ENCODE data around the gene HSD17B1.
"Not testable (repeated sequence)": the region's sequence is repeated elsewhere in the genome, so short reads cannot be mapped to it uniquely, and the experiment has no call there.

HSD17B1 gene, protein sequence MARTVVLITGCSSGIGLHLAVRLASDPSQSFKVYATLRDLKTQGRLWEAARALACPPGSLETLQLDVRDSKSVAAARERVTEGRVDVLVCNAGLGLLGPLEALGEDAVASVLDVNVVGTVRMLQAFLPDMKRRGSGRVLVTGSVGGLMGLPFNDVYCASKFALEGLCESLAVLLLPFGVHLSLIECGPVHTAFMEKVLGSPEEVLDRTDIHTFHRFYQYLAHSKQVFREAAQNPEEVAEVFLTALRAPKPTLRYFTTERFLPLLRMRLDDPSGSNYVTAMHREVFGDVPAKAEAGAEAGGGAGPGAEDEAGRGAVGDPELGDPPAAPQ
- long read RNA-seq, donor 1: 0 reads
- long read RNA-seq, donor 2, partial matches to known transcripts: 5 of 5 reads
- long read RNA-seq, donor 2, other reads (novel, unspliced or antisense): 0 of 5 reads
- long read RNA-seq, donor 3: 0 reads
- long read RNA-seq, donor 4: 0 reads
- long read RNA-seq, donor 5: 0 reads
- long read RNA-seq, donor 6: 0 reads
- long read RNA-seq, donor 7: 0 reads
- long read RNA-seq, donor 8: 0 reads

DNA sequence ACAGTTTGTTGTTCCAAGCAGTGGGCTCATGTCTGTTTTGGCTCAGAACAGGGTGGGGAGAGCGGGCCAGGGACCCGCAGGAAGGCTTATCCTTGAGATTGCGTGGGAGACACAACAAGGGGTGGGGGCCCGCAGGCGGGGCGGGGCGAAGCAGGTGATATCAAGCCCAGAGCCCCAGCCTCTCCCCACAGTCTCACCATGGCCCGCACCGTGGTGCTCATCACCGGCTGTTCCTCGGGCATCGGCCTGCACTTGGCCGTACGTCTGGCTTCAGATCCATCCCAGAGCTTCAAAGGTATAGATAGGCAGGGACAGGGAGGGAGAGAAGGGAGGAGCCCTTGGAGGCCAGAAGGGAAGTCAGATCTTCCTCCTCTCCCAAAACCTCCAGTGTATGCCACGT is at the start of gene HSD17B1:
Gene HSD17B1, plus strand, starts transcription at position 188 of the 400 bp plus-strand sequence. Its CDS starts 11 bp downstream, at position 199.
- not testable (repeated sequence) for DNase-seq

- no peak for DNase-seq
These were observed 49.8 kb upstream of the HSD17B1 start for GRCh38 chr17:42502926-42503325.

- no peak for DNase-seq
These were observed 45.1 kb upstream of the HSD17B1 start for GRCh38 chr17:42507671-42508070.

DNA sequence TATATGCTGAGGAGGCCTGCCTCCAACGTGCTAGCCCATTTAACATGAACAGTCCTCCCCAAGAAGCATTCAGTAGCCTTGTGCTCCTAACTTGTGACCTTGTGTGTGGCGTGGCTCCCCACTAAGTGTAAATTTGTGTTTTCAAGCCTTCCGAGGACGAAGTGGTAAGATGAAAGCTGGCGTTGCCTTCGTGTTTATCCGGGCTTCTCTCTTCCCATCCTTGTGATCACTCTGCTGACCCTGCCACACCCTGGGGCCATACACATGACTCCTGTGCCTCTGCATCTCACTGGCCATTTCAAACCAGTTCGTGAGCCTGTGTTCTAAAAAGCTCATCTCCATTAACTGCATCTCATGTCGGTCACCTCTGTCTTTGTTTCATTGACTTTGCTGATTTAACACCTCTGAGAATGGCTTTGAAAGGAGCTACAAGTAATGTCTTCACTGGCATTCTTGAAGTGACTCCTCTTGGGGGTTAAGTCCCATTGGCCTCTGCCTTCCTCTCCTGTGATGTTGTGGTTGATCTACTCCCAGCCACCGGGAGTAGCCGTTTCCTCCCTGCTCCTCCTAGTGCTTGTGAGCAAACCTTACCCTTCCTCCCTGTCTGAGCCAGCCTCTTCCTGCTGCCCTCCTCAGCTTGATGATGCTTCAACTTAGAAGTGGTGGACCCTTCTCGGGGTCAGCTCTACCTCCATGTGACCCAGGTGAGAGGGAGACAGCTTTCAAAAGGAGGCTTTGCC is 44.1 kb upstream of the HSD17B1 start:
- DNase-seq: no peak

DNA sequence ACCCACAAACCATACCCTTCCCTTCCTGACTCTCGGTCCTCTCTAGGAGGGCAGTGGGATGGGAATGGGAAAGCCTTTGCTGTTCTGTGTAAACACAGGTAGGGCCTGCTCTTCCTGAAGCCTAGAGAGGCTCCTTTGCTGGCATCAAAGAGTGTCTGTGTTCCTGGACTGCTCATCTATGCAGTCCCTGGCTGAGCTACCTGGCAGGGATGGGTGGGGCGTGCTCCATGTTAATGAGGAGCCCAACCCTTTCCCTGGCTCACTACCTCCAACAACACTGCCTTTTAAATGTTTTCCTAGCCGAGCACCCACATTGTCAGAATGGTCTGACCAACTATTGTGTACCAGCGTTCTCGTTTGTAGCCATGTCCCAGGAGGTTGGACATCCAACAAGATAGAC is 43.3 kb upstream of the HSD17B1 start:
- DNase-seq: no peak

GRCh38 chr17:42509841-42510240 is 42.9 kb upstream of the HSD17B1 start:
- no peak for DNase-seq

DNA sequence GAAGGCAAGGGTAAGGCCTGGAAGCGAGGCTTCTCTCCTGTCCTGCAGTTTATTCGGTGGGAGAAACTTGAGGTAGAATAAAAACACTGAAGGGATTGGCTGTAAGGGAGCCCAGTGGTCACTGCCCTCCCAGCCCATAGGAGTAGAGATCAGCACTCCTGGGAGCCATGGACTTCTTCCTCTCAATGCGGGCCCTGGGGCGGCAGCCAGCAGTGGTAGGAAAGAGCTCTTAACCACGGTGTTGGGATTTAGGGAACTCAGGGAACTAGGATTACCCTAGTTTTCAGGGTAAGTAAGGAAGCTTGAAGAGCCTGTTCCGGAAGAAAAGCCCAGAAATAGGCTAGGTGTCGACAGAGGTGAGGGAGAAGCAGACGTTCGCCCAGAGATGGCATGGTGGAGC is 40.5 kb upstream of the HSD17B1 start:
- no peak for DNase-seq

DNA sequence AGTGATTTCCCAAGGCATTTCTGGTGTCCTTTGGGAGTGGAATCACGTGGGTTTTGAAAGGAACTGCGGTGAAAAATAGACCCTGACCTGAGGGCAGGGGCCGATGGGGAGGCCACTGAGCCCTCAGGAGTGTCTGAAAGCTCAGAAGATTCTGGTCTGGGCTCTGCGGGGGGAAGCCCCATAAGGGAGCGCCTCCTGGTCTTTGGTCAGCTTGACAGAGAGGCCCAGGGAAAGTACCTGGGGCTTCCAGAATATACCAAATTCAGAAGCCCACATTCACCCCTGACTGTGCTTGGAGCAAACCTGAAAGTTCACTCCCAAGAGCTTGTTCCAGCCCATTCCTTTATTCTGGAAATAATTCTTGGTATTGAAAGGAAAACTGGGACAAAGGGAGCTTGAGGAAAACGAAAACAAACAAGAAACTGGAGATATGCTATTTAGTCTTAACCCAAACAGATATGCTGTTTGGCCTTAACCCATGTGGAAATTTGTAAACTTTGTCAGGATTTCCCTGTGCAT is 39.9 kb upstream of the HSD17B1 start:
- no peak for DNase-seq

GRCh38 chr17:42513686-42514085 is 39.0 kb upstream of the HSD17B1 start:
- DNase-seq: no peak

DNA sequence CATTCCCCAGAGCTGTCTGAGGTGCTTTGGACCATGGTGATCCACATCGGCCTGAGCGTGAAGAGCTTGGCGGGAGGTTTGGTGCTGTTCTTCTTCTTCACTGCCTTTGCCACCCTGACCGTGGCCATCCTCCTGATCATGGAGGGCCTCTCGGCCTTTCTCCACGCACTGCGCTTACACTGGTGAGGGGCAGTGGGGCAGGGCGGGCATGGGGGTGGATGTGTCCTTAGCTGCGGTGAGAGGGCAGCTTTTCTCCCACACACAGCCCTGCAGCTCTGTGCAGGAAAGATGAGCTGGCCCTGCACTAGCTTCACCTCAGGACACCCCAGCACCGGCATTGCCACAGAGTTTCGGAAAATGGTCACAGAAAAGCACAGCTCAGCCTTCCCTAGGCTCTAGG is 38.4 kb upstream of the HSD17B1 start:
- DNase-seq: no peak

GRCh38 chr17:42514867-42515266 is 37.9 kb upstream of the HSD17B1 start:
- DNase-seq: no peak

DNA sequence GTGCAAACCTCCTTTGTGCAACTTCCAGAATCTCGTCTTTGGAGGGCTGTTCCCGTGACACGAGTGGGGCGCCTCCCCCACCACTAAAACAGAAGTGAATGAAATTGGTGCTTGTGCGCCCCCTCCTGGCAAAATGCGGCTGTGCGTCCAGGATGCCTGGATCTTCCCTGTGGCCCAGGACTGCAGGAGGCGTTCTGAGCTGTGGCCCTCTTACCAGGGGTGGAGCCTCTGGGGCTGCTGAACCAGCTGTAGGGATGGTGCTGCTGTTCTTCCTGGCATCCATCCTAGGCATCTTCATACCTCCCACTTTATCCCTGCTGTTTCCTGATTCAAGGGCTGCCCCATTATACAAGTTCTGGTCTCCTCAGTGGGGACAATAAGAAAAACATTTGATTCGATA is 35.2 kb upstream of the HSD17B1 start:
- peak; percentile 65 for DNase-seq

DNA sequence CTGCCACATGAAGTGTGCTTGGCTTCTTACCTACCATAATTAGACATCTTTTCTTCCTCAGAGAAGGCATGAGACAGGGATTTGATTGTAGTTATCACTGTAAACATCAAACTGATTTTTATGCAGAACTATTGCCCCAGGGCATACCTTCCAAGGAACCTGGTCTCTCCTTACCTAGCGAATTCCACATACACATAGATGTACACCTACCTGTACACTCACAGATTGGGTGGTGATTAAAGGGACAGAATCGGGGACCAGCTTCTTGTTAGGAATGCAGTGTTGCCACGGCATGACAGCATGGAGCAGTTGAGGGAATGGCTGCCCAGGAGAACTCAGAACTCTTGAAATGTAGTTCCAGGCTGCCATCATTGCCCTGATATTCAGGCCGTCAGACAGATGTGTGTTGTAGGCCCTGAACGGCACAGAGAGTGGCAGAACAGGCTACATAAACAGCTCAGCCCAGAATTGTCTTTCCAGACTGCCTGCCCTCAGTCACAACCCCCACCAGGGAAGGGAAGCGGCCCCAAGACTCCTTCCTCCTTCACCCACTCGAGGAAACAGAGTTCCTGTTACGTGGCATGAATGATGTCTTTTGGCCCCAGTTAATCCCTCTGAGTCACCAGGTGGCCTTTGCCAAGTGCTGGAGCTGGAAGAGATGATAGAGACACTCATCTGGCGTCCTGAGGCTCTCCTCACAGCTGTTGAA is 34.5 kb upstream of the HSD17B1 start:
- DNase-seq: no peak

DNA sequence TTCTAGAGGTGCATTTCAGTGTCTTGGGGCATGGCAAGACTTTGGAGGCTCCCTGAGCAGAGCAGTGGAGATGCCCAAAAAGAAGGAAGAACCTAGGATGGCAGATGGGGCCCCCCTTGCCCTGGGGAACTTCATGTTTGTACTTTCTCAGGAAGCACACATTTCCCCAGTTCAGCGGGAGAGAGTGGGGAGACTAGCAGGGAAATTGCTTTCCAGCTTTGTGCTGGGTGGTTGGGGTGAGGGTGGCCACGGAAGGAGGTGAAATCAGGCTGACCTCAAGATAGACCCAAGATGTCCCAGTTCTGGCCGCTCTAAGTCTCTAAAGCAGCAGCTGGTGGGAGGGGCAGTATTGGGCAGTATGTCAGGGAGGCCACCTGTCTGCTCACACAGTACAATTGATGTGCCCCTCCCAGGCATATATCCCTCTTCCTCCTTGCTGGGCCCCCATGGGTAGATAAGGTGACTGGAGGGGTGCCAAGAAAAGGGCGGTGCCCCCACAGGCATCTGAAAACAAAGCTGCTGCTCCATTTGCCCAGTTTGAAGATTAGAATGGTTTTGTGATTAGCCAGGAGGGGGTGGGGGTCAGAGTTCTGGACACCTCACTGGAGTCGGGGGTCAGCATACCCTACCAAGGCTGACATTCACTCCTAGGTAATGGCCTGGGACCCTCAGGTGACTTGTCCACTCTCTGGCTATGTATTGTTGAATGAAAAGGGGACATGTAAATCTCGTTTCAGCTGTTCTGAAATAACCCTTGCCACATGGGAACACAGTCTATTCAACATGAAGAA is 33.8 kb upstream of the HSD17B1 start:
- no peak for DNase-seq

DNA sequence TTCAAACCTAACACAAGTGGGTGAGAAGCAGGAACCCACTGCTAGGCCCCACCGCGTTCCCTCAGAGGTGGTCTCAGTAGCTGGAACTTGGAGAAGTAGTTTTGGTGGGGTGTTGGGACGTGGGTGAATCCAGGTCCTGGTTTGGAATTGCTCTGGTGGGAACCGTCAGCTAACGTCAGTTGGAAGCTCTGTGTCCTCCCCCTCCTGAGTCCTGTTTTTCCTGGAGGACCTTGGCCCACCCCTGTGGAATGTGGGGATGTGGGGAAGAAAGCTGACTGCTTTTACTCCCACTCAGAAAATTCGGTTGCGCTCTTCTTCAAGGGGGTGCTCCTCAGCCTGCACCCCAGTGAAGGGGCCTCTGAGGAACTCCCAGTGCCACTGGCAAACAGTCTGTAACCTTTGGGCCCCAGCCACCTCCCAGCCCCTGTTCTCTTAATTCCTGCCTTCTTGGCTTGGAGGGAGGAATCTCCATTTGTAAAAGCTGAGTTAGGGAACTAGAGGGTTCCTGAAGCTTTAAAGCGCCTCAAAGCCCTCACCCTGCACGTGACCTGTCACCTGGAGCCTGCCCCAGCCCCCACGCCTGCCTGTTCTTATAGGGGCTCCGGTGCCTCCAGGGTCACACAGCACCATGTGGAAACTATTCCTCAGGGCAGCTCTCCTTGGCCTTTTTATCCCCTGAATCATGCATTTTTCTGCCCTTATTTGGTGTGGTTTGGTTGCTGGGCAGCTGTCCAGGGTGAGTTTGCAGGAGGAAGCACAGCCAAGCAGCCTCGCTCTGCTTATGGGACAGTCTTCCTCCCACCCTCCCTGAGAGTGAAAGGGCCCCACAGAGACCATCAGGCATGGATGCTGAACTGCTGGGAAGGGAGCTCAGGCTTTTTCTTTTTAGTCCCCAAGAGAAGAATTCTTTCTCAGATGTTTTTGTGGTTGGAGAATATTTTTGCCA is 32.9 kb upstream of the HSD17B1 start:
- peak; percentile 83 for DNase-seq

GRCh38 chr17:42520540-42520951 is 32.2 kb upstream of the HSD17B1 start:
- no peak for DNase-seq

DNA sequence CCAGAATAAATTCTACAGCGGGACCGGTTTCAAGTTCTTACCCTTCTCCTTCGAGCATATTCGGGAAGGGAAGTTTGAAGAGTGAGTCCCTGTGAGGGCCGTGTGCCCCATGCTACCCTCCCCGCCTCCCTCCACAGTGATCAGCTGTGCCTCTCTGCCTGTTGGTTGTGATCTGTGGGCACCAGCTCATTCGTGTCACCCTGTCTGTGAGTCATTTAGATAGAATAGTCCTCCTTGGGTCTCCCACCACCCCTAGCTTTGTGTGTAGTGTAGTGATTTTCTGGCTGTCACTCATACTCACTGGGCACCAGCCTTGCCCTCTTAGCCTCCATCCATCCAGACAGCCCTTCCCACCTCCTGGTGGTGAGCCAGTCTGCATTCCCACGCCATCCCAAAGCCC is 31.7 kb upstream of the HSD17B1 start:
- no peak for DNase-seq

DNA sequence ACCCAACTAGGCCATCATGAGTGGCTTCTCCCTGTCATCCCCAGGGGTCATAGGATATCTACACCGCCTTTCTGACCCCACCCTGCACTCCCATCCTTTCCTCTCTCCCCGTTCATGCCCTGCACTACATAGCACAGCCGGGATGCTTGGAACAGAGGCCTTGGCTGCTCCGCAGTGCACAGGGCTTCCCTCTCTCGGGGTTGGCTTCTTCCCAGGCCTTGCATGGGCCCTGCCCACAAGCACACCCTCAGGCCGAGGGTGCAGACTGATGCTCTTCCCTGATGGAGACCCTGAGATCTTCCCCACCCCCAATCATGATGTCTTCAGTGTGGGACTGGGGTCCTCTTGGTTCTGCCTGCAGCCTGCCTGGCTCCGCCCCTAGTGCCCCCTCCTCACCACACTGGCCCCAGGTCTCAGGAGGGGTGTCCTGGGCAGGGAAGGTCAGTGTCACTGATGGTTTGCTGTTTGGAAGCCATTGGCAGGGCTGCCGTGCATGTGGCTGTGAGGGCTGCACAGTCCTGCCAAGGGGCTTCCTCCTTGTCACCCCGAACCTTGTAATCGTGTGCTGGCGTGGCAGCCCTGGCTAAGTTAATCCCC is 31.0 kb upstream of the HSD17B1 start:
- DNase-seq: no peak

DNA sequence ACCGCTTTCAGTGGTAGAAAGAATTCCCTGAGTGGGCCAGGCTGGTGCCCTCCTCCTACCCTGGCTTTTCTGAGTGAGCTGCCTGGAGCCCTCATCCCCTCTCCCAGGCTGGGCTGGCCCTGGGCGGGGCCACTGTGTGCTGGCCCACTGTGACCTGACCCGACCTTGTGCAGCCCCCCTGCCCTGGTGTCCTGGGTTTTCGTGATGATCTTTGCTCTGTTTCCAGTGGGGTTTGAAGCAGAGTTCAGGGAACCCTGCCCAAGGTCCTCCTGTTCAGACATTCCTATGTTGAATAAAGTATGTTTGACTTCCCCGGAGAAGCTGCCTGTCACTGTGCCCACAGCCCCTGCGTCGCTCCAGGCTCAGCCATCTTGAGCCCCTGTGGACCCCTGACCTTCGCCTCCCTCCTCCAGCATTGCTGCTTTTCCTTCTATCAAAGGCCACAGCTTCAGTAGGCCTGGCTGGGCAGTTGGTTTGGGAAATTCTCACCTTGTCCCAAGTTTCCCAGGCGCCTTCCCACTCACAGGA is 30.4 kb upstream of the HSD17B1 start:
- no peak for DNase-seq

GRCh38 chr17:42522798-42523278 is 29.9 kb upstream of the HSD17B1 start:
- no peak for DNase-seq

All from right kidney (tissue), 9 donors.